GM18508 (cell line): ENCODE data around the gene NLE1.
"Not testable (repeated sequence)": the region's sequence is repeated elsewhere in the genome, so short reads cannot be mapped to it uniquely, and the experiment has no call there.

ENCODE experiments used
- ATAC-seq: cut with Tn5 transposase; IDR thresholded peaks from one replicate; pipeline ENCODE4 v1.9.1; 2021; ENCODE audit warnings: moderate number of reproducible peaks; ENCODE audit not compliant: insufficient read depth, unreplicated experiment

NLE1 gene

GRCh38 chr17:35163886-35164285, 21.8 kb upstream of the NLE1 start:
- no peak for ATAC-seq

- ATAC-seq: no peak
These were observed 20.7 kb upstream of the NLE1 start for GRCh38 chr17:35162755-35163154.

GRCh38 chr17:35161281-35161761, 19.2 kb upstream of the NLE1 start:
- ATAC-seq: no peak

GRCh38 chr17:35160354-35161201, 18.5 kb upstream of the NLE1 start:
- no peak for ATAC-seq

- ATAC-seq: no peak
These were observed 17.8 kb upstream of the NLE1 start for GRCh38 chr17:35159940-35160339.

- no peak for ATAC-seq
These were observed 13.1 kb upstream of the NLE1 start for GRCh38 chr17:35155246-35155645.

- no peak for ATAC-seq
These were observed 12.4 kb upstream of the NLE1 start for GRCh38 chr17:35154196-35155165.

- ATAC-seq: no peak
These were observed 10.5 kb upstream of the NLE1 start for GRCh38 chr17:35152421-35153140.

- not testable (repeated sequence) for ATAC-seq
These were observed 9.0 kb upstream of the NLE1 start for GRCh38 chr17:35151080-35151479.

- ATAC-seq: no peak
These were observed 7.8 kb upstream of the NLE1 start for GRCh38 chr17:35149941-35150340.

GRCh38 chr17:35148144-35148543, 6.0 kb upstream of the NLE1 start:
- ATAC-seq: no peak

- no peak for ATAC-seq
These were observed 5.3 kb upstream of the NLE1 start, which contains the start of gene UNC45B for GRCh38 chr17:35147375-35147905. TSS of gene UNC45B (plus strand) at chr17:35147817. CDS start at chr17:35148264, 447 bp downstream.

GRCh38 chr17:35146214-35146833, 4.2 kb upstream of the NLE1 start:
- no peak for ATAC-seq

GRCh38 chr17:35144840-35145239, 2.7 kb upstream of the NLE1 start:
- ATAC-seq: no peak

- ATAC-seq: no peak
These were observed 329 bp upstream of the NLE1 start for GRCh38 chr17:35142467-35142796.

GRCh38 chr17:35138218-35138617, 3.9 kb downstream of the NLE1 start:
- no peak for ATAC-seq

GRCh38 chr17:35135322-35135721, 6.8 kb downstream of the NLE1 start:
- ATAC-seq: no peak

- ATAC-seq: no peak
These were observed 9.1 kb downstream of the NLE1 start for GRCh38 chr17:35132816-35133550.

GRCh38 chr17:35132099-35132498, 10.0 kb downstream of the NLE1 start:
- no peak for ATAC-seq
